ENCODE results near the gene HOXA7. TPM values are rescaled to one million over a fixed set of nuclear protein-coding genes. Genes with fewer than 3 reads are reported as not detected.

HOXA7 gene
- total and polyA plus RNA-seq, 7 donors: 2.9 to 10.2 (median 6.2) TPM

DNA sequence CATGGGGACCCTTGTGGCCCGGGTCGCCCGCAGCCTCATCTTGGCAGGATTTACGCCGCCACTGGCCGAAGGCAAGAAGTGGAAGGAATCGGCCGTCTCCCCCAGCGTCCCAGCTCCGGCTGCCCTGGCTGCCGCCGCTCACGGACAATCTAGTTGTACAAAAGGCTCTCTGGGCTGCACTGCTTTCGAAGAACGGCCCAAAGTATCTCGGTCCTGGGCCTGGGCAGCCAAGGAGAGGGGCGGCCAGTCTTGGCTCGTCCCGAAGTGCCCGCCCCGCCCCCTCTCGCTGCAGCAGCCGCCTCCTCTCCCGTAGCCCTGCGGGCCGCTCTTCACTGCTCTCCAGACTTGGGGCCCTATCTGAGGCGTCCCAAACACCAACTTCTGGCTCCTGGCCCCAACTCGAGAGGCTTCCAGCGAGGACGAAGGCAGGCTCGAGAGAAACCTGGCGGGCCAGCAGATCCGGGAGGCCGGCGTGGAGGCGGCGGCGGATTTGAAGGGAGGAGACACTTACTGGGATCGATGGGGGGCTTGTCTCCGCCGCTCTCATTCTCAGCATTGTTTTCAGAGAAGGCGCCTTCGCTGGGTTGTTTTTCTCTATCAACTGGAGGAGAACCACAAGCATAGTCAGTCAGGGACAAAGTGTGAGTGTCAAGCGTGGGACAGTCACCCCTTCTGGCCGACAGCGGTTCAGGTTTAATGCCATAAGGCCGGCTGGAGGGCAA lies 8.1 kb upstream of the HOXA7 start:
- peak overlapping the region; percentile 92 for H3K27ac ChIP-seq
- no peaks in the 10 kb centered on the region for H3K36me3 ChIP-seq (ENCODE audit: insufficient read depth in 1 of 2, low read depth in 1 of 2)
- 2 to 7% (median 2%) methylated on average over 46 to 47 of the region's 47 CpGs for WGBS, 3 donors
- H3K4me1 ChIP-seq: peaks cover 28% of the 10 kb centered on the region
- H3K9me3 ChIP-seq: no peaks in the 10 kb centered on the region
- DNase-seq (peak; percentile 22 to 82), ATAC-seq (peak in 3 of 4 donors; percentile 17 to 27 (median 26))
- peak; percentile 32 for TF ChIP-seq CTCF (IDR thresholded peaks at IDR 0.05)
- intact Hi-C loops (cut with DNase I): loop anchor here (2.0 to 10.0 kb wide), 6 partner anchors 767 to 1600 kb away; partner anchors contain the start of genes CBX3 (in 1 of the 2) and HNRNPA2B1 (in 1 of the 2)
- H3K27me3 ChIP-seq (ENCODE audit: insufficient read depth in 3 of 3, low read length in 2 of 3): no peaks in the 10 kb centered on the region
- H3K4me3 ChIP-seq: peak overlapping the region; percentile 79

DNA sequence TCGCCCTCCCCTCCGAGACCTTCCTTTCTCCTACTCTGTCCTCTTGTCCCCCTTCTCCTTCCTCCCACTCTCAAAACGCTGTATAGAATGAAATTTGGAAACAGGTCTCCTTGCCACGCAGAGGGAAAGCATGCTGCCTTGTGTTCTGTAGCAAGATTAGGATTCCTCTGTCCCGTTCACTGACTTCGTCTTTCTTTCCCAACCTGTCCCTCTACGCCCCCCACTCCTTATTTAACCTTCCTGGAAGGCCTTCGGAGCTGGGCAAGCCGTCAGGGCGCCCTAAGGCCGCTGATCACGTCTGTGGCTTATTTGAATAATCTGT lies 7.5 kb upstream of the HOXA7 start:
- TF ChIP-seq CTCF (IDR thresholded peaks at IDR 0.05): no peak
- Histone ChIP-seq H3K27me3 (ENCODE audit: insufficient read depth in 3 of 3, low read length in 2 of 3) (no peaks in the 10 kb centered on the region), H3K27ac (peak overlapping the region; percentile 92), H3K36me3 (ENCODE audit: insufficient read depth in 1 of 2, low read depth in 1 of 2) (no peaks in the 10 kb centered on the region), H3K4me1 (peaks cover 28% of the 10 kb centered on the region), H3K4me3 (peak overlapping the region; percentile 79), H3K9me3 (no peaks in the 10 kb centered on the region)
- ATAC-seq: no peak
- intact Hi-C loops (cut with DNase I): loop anchor here (2.0 to 10.0 kb wide), 5 partner anchors 767 to 1599 kb away; partner anchors contain the start of genes CBX3 (in 1 of the 2) and HNRNPA2B1 (in 1 of the 2)
- DNase-seq: no peak
- 21 to 40% (median 22%) methylated on average over 12 of the region's 12 CpGs for WGBS, 3 donors

GRCh38 chr7:27163288-27164044 lies 7.0 kb upstream of the HOXA7 start:
- Histone ChIP-seq H3K27ac (peak overlapping the region; percentile 92), H3K36me3 (ENCODE audit: insufficient read depth in 1 of 2, low read depth in 1 of 2) (no peaks in the 10 kb centered on the region), H3K4me1 (peaks cover 28% of the 10 kb centered on the region), H3K27me3 (ENCODE audit: insufficient read depth in 3 of 3, low read length in 2 of 3) (no peaks in the 10 kb centered on the region), H3K4me3 (peak overlapping the region; percentile 79), H3K9me3 (no peaks in the 10 kb centered on the region)
- WGBS, 3 donors: 47 to 52% (median 50%) methylated on average over 24 of the region's 24 CpGs
- intact Hi-C loops (cut with DNase I): loop anchor here (2.0 to 10.0 kb wide), 5 partner anchors 766 to 1599 kb away; partner anchors contain the start of genes CBX3 (in 1 of the 2) and HNRNPA2B1 (in 1 of the 2)
- peak in 1 of 2 donors; percentile 46 for DNase-seq
- ATAC-seq: no peak
- TF ChIP-seq CTCF (IDR thresholded peaks at IDR 0.05): no peak

DNA sequence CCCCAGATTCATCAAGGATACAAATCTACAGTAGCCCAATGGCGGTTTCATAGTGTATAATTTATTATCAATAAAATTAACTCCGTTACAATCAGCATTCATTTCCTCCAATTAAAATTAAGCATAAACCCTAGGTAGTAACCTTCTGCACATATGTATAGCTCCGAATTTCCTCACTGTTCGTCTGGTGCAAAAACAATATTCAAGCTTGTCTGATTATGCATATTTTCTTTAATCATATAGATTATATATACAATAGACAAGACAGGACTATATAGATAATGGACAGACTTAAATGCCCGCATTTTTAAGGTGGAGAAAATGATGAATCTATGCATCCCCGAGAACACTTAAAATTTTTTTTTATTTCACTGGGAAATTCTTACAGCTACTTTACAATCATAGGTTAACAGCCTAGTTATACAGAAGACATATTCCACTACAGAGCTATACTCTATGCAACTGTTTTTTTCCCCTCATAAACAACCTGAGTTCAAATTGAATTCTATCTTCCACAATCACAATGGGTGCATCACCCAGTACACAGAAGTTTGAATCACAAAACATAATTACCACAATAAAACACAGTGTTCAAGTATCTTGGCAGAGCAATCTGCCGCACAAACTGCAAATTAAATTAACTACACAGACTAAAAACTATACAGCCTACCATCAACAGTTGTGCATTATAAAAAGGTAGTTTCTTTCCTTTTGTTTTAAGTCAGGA lies 6.2 kb upstream of the HOXA7 start:
- H3K4me1 ChIP-seq: peaks cover 22% of the 10 kb centered on the region
- no peak for DNase-seq
- intact Hi-C loops (cut with DNase I): loop anchor here (5.0 to 10.0 kb wide), 4 partner anchors 765 to 1598 kb away; partner anchors contain the start of genes CBX3 (in 1 of the 2) and HNRNPA2B1 (in 1 of the 2)
- H3K27ac ChIP-seq: peak overlapping the region; percentile 92
- TF ChIP-seq CTCF (IDR thresholded peaks at IDR 0.05): no peak
- no peaks in the 10 kb centered on the region for H3K9me3 ChIP-seq
- no peaks in the 10 kb centered on the region for H3K36me3 ChIP-seq (ENCODE audit: insufficient read depth in 1 of 2, low read depth in 1 of 2)
- H3K27me3 ChIP-seq (ENCODE audit: insufficient read depth in 3 of 3, low read length in 2 of 3): no peaks in the 10 kb centered on the region
- ATAC-seq: no peak
- 65 to 74% (median 70%) methylated on average over 7 of the region's 7 CpGs for WGBS, 3 donors
- peak overlapping the region; percentile 79 for H3K4me3 ChIP-seq
